ENCODE results near the gene PAIP2.
"Not testable (repeated sequence)": the region's sequence is repeated elsewhere in the genome, so short reads cannot be mapped to it uniquely, and the experiment has no call there.

Gene PAIP2

DNA sequence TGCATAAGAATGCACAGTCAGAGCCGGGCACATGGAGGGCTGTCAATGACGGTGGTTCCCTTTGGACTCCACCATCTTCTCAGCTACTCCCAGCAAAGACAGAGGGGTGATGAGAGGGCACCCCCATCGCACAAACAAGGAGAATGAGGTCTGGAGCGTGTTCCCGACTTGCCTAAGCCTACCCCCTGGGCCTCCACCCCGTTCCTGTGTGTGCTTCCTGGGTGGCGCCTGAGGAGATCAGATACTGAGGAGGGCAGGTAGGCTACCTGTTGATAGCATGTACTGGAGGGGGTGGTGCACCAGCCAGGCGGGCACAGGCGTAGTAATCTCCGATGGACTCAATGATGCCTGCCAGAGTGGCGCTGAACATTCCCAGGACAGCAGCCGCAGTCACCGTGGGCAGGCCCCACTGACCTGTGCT, 37.3 kb downstream of the PAIP2 start:
- no peak for DNase-seq

- DNase-seq: no peak
Observed at GRCh38 chr5:139379626-139380449, 38.2 kb downstream of the PAIP2 start.

GRCh38 chr5:139381837-139382761, 40.4 kb downstream of the PAIP2 start:
- DNase-seq: no peak

DNA sequence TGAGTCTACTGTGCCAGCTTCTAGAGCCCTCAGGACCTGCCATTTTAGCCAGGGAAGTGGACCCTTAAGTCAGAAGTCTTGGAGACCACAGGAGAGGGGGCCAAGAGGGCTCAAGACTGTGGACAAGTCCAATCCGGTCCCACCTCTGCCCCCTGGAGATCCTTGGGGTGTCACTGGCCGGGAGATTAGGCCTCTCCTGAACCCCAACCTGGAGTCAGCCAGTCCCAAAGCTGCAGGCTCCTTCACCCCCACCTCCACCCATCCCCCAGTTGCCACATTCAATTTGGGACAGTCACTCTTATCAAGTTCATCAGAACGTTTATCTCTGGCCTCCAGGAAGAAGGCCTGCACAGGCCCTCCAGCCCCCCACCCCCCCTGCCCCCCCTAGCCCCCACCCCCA, 41.2 kb downstream of the PAIP2 start:
- DNase-seq: no peak

DNA sequence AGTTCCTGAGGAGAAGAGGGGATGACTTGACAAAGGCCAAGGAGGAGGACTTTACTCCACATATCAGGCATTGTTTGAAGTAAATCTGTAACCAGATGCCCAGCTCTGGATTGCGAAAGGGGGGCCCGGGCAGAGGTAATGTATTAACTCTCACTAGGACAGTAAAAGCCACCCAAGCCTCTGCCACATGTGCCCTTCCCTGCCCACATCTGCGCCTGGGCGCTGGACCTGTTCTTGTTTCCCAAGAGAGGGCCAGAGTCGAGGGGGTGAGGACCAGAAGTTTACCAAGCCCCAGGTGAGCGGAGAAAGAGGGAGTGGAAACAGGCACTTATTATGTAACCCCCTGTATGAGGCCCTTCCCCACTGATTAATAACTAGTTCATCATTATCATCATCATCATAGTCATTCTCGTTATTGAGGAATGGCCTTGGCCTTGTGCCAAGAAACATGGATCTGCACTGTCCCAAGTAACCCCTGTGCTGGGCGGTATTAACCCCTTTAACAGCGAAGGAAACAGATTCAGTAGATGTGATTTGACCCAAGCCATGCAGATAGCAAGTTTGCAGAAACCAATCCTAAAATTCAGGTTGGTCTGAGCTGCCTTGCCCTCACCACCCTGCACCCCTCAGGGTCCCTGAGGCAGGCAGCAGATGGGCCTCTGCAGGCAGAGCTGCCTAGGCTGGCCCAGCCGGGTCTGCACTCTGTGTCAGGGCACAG, 41.8 kb downstream of the PAIP2 start, which contains the start of gene SLC23A1:
SLC23A1 (minus strand) TSS at position 23 of the 718 bp plus-strand sequence. CDS start 44 bp downstream, outside the sequence.
- no peak for DNase-seq

DNA sequence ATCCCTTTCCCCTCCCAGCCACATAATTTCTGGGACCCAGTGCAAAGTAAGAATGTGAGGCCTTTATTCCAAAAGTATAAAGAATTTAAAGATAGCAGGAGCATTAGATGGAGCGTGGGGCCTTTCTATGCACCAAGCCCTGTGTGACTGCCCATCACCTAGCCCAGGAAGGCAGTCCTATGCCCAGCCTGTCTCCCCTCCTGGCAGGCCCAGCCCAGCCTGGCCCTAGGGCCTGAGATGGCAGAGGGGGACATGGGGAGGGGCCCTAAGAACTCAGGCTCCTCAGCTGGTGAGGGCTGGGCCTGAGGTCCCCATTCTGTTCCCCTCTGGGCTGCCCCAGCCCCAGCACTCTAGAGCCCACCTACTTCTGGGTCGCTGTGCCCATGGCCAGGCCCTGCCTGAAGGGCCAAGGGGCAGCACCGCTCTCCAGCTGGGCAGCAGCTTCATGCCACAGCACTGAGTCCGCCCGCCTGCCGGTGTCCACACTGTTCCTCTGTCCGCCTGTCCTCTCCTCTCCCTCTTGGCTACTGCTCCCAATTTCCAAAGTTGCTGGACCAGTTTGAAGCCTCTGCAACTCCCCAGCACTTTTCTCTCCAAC, 42.4 kb downstream of the PAIP2 start:
- DNase-seq: no peak

DNA sequence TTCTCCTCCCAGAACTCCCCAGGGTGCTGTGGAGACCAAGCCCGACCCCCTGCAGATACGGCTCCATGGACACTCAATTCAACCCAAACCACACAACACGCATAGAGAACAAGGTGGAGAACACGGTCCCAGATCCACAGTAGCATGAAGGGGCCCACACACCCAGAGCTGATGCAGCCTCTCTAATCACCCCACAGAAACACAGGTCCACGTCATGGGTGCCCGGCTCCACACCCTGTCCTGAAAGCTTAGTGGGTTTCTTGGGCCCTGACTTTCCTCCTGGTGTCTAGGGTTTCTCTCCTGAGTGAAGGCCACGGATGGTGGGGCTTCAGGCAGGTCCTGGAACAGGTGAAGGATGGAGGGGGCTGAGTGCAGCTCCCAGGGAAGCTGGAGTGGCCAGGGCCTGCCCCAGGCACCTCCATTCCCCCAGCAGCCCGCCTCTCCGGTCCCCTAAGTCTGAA, 43.0 kb downstream of the PAIP2 start:
- no peak for DNase-seq

GRCh38 chr5:139385061-139386049, 43.7 kb downstream of the PAIP2 start:
- no peak for DNase-seq

GRCh38 chr5:139386050-139386438, 44.4 kb downstream of the PAIP2 start:
- DNase-seq: no peak

GRCh38 chr5:139386956-139387355, 45.3 kb downstream of the PAIP2 start:
- not testable (repeated sequence) for DNase-seq

DNA sequence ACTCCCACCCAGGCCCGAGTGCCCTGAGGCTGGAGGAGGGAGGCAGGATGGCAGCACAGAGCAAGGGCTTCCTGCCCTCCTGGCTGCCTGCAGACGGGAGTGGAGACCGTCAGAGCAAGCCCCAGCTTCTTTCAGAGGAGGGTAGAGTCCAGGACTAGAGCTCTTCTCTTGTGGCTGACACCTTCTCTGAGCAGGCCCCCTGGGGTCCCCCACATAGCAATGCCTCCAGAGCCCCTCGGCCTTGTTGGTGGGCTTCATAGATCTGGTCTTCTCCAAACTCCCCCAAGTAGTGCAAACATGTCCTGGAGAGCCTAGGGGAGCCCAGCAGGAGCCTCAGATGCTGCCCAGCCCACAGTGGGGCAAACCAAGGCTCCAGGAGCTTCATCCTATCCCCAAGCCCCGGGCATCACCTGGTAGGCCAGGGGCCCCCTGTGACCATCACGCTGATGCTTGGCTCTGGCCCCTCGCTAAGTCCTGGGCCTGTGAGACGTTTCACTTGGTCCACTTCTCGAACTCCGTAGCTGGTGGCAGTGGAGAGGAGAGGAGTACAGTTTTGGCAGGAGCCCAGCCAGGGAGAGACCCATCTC, 46.0 kb downstream of the PAIP2 start:
- no peak for DNase-seq

- no peak for DNase-seq
Observed at GRCh38 chr5:139388198-139388821, 46.7 kb downstream of the PAIP2 start.

GRCh38 chr5:139389701-139390638, 48.3 kb downstream of the PAIP2 start, which contains the start of gene MZB1:
MZB1 (minus strand) TSS chr5:139389913; CDS start chr5:139389856, 57 bp downstream.
- DNase-seq: peak; percentile 23

DNA sequence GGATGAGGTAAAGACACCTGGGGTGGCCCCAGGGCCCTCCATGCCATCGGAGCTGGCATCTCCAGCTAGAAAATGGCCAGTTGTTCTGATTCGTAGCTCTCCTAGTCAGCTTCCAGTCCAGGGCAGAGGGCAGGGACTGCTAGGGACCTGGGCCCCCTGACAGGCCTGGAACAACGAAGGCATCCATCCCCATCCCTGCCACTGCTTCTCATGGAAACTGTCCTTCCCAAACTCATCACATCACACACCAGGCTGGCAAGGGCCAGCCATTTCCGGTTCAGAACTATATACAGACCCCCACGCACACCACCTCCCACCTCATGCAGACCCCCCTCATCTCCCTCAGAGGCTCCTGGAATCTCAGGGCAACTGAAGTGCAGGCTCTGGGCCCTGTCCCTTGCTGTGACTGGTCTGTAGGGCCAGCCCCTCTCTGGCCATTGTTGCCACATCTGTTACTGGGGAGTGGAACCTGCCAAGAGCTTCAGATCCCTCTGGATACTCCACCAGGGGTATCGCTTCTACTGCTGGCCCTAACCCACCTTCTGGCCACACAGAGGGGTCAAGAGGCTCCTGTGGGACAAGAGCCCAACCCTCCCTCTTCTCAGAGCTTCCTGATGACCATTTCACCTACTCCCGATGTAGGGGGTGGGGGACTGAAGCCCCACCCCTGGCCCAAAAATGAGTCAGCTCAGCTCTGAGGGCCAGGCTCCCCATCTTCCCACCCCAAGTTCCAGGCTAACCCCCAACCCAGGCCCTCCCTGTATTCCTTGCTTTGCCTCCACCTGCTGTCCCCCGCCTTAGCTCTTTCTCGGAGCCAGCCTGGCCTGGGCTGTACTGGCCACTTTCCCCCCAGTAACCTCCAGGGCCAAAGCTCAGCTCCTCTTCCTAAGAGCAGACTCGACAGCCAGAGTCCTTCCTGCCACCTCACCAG, 49.2 kb downstream of the PAIP2 start:
- DNase-seq: no peak

- DNase-seq: no peak
Observed at GRCh38 chr5:139391570-139392323, 50.1 kb downstream of the PAIP2 start.

DNA sequence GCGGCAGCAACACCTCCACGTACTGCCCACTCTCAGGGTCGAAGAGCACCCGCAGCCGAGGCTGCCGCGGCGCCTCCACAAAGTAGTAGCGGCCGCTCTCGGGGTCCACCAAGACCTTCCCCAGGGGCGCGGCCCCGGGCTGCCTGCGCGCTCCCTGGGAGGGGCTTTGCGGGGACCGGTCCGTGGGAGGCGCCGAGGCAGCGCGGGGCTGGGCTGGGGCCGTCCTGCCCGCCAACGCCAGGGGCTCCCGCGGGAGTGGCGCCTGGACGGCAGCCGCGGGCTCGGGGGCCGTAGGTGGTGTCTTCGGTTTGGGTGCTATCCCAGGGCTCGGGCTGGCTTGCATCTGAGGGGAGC, 50.6 kb downstream of the PAIP2 start:
- no peak for DNase-seq

All from effector CD4-positive, alpha-beta T cell (primary cell).